Islet of Langerhans (tissue), 1 donor: ENCODE measurements around the gene FLNB.

Experiments
- FAIRE-seq: peaks from one replicate; lab custom pipeline; 2011; peaks lifted over from hg19 to GRCh38; lab: Jason Lieb, UNC

FLNB gene

GRCh38 chr3:58209933-58210332 is 201.7 kb downstream of the FLNB start:
- no peak for FAIRE-seq

- FAIRE-seq = no peak
Observed at GRCh38 chr3:58210761-58211460, 202.7 kb downstream of the FLNB start, which contains the start of gene DNASE1L3. Gene DNASE1L3, minus strand, starts transcription at chr3:58210972. Its CDS starts 66 bp downstream, at chr3:58210906.

- FAIRE-seq = no peak
Observed at GRCh38 chr3:58214484-58215316, 206.5 kb downstream of the FLNB start.

- FAIRE-seq = no peak
Observed at GRCh38 chr3:58215317-58216025, 207.2 kb downstream of the FLNB start.

GRCh38 chr3:58216496-58217195 is 208.4 kb downstream of the FLNB start:
- FAIRE-seq = no peak

- FAIRE-seq = no peak
Observed at GRCh38 chr3:58217209-58217811, 209.1 kb downstream of the FLNB start.

- no peak for FAIRE-seq
Observed at GRCh38 chr3:58218904-58219303, 210.7 kb downstream of the FLNB start.
